CD4-positive, alpha-beta T cell treated with Interleukin-10 for 1 hour (primary cell): ENCODE results near the gene TNFRSF21.
"Not testable (repeated sequence)": the region's sequence is repeated elsewhere in the genome, so short reads cannot be mapped to it uniquely, and the experiment has no call there.

Experiments used
- DNase-seq: peaks from one replicate; pipeline ENCODE4 v3.0.0-alpha.2; 2020

TNFRSF21 gene

DNA sequence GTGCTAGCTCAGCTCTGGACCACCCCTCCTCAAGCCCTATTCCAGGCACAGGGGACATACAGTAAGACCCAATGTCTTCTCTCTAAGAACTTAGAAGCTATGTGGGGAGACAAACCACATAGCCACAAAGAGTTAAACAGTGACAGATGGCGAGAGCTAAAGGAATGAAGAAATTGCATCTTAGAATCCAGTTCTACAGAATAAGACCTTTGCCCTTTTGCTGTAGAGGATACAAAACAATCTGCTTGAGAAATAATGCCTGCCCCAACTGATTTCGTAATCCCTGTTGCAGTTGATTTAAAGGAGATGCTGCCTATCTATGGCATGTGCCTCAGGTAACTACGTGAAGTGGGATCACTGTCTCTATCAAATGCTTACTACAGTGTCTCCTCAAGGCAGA, 31.2 kb downstream of the TNFRSF21 start:
- DNase-seq: no peak

DNA sequence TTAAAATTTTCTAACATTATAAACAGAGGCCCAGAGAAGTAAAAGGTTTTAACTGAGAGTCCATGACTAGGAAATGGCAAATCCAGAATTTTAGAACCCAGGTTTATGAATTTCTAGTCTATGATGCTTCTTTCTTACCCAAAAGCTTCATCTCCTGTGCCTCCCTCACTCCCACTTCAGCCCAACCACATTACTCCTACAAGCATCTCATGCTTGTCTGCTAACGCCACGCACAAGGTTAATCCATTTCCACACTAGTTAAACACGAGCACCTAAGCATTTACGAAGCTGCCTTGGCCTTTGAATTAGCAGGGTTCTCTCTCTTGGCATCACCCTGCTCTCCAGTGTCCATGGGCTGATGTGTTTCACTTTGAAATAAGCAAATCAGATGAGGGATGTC, 32.0 kb downstream of the TNFRSF21 start:
- DNase-seq: no peak

DNA sequence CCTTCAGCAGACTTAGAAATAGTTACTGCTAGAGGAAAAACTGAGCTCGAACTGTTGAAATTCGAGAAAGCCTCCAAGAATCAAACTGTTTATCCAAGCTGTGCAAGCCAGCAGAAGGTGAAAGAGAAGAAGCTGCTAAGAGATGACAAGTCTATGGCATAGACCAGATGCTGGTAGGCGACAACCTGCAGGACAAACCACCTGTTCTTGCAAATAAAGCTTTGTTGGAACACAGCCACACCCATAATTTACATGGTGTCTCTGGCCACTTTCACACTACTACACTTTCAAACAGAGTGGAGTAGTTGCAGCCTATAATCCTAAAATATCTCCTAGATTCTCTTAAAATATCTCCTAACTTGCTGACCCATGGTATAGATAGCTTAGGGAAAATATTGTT, 33.3 kb downstream of the TNFRSF21 start:
- DNase-seq: no peak

DNA sequence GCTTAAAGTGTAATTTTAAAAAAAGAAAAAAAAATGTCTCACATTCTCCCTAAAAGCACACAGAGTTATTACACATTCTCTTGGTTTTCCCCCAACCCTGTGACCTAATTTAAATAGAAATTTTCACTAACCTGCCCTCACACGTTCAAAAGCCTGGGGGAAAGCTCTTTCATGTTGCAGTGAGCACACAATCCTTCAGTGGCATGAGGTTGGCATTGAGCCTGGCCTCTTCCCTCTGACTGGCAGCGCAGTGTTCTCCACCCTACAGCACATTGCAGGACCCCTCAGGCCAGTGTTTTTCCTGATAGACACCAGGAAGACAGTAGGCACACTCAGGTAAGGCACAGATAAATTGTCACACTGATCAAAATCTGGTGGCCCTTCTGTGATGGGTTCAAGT, 34.1 kb downstream of the TNFRSF21 start:
- DNase-seq: no peak

DNA sequence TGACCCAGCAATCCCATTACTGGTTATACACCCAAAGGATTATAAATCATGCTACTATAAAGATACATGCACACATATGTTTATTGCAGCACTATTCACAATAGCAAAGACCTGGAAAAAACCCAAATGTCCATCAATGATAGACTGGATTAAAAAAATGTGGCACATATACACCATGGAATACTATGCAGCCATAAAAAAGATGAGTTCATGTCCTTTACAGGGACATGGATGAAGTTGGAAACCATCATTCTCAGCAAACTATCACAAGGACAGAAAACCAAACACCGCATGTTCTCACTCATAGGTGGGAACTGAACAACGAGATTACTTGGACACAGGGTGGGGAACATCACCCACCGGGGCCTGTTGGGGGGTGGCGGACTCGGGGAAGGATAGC, 34.6 kb downstream of the TNFRSF21 start:
- DNase-seq: not testable (repeated sequence)

DNA sequence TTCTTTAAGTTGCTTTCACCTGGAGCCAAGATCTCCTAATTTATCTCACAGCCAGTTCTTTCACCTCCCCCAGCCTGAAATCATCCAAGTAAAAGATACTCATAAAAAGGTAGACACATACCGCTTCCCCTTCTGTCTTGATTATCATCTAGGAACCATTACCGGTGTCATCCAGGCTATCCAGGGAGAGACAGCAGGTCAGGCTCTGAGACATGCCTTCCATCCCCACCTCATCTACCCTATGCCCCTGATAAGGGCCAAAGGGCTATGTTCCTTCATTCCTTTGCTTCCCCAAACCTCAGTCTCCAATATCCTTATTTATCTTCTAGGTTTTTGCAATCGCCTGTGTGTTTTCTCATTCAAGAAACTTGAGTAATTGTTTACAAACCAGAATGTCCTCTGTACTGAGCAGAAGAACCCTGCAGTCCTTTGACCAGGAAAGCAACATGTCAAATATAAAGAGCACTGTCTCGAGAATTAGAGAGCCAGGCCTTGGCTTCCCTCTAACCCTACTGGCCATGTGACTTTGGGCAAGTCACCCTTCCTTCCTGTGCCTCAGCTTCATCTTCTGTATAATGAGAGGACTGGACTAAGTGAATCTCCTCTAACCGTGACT, 41.0 kb downstream of the TNFRSF21 start:
- DNase-seq: no peak

DNA sequence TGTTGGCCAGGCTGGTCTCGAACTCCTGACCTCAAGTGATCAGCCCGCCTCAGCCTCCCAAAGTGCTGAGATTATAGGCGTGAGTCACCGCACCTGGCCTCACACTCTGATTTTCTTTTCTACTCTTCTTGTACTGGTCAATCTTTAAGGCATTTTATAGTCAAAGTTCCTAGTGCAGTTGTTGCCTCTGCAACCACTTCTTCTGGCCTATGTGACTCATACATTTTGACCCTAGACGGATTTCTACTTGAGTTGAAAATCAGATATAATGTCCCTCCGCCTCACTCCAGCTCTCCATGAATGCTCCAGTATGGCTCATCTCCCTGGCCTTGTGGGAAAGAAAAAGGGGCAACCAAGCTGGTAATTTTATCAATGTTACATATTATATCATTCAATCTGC, 42.4 kb downstream of the TNFRSF21 start:
- no peak for DNase-seq

DNA sequence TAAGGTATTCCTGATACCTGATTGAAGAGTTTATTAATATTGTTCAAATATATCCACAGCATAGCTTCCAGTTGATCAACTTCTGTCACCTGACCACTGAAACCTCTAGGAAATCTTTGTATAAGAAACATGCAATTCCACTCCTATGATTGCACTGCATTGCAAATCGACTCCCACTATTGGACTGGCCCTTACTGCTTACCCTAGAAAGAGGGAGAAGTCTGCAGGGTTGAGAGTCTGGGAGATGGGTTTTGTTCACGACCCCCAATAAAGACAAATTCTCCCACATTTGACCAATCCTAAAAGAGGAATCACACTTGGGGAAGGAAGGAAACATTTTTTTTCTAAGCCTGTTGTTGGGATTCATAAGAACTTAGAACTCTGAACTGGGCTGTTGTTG, 43.7 kb downstream of the TNFRSF21 start:
- no peak for DNase-seq

DNA sequence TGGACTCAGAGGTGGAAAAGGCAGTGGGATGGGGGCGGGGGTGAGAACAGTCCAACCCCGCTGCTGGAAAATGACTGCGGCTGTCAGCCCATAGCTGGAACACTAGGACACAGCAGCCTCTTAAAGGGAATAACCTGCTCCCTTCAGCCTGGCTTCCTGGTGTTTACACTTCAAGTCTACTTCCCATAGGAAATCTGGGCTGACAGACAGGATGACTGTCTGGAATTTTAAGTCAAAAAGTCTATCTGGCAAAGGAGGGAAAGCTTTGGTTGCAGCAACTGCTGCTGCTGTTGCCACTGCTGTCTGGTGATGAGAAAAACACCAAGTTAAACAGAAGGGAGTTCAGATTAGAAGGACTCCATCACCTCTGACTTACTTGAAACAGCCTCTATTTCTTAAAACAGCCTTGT, 44.9 kb downstream of the TNFRSF21 start:
- no peak for DNase-seq

DNA sequence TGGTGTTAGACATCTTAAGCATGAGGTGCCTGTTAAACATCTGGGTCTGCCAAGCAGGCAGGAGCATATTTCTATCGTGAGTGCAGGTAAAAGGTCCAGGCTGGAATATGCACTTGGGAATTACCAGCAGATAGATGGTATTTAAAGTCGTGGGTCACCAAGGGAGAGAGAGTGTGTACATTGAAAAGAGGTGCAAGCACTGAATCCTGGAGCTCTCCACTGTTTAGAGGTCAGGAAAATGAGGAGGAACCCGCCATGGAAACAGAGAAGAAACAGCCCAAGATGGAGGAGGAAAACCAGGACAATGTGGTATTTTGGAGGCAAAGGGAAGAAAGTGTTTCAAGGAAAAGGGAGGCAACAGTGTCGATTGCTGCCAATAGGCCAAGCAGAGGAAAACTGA, 46.4 kb downstream of the TNFRSF21 start:
- DNase-seq: no peak

DNA sequence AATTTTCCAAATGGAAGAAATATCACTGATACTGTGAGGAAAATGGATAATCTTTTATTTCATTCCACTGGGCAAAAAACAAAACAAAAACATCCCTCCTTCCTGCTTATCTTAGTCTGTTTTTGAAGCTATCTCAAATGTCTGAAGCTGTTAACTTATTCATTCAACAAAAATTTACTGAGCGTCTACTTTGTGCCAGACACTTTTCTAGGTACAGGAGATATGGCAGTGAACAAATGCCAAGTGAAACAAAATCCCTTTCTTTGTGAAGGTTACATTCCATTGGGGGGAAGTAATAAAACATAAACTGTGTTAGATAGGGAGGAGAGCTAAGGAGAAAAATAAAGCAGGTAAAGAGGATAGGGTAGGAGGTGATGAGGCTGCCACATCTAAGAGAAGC, 47.5 kb downstream of the TNFRSF21 start:
- no peak for DNase-seq

DNA sequence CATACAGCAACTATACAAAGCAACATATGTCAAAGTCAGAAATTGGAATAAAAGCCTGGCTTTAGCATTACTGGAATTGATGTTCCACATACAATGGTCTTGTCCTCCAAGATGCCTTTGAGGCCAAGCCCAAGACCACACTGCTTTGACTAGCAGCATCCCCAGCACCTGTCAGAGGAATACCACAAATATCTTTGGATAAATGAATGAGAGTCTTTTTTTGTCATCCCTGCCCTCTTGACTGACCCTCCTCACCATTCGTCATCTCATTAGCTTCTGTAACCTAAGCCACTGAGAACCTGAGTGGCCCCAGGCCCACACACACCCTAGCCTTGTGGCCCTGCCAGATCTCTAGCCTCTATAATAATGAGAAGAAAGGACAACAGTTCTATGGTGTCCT, 48.5 kb downstream of the TNFRSF21 start:
- DNase-seq: no peak

DNA sequence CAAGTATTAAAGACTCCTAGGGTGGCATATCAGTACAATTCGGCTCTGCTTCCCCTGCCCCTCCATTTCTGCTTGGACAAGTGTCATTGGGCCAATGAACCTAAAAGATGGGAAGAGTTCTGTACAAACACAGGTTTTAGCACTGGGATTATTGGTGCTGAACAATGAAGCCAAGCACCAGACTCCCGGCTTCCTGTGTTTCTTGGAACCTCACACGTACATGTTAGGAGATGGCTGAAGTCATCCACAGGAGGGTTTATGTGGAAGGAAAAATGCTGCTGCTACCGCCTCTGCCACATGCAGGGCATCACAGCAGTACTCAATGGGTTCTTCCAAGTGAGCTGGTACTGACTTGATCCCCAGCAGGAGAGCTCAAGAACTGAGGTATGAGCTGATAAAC, 49.7 kb downstream of the TNFRSF21 start:
- no peak for DNase-seq

DNA sequence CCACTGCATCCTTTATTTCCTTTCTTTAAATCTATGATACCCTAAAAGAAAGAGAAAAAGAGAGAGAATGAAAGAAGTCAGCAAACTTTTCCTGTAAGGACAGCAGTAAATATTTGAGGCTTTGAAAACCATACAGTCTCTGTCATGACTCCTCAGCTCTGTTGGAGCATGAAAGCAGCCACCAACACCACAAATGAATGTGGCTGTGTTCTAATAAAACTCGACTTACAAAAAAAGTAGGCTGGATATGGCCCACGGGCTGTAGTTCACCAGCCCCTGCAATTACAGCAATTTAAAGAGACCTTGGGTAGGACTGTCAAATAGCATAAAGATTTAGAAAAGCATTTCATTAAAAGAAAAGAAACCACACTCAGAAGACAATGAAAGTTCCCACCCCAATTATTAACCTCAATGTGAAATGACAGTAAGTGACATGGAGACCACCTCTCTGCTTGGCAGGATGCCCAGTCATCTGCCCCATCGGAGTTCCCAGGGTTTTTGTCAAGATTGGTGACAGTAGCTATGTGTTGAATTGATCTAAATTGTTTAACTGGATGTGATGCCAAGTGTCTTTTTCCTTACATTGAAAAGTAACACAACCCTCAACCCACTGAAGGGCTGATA, 50.9 kb downstream of the TNFRSF21 start:
- DNase-seq: no peak

DNA sequence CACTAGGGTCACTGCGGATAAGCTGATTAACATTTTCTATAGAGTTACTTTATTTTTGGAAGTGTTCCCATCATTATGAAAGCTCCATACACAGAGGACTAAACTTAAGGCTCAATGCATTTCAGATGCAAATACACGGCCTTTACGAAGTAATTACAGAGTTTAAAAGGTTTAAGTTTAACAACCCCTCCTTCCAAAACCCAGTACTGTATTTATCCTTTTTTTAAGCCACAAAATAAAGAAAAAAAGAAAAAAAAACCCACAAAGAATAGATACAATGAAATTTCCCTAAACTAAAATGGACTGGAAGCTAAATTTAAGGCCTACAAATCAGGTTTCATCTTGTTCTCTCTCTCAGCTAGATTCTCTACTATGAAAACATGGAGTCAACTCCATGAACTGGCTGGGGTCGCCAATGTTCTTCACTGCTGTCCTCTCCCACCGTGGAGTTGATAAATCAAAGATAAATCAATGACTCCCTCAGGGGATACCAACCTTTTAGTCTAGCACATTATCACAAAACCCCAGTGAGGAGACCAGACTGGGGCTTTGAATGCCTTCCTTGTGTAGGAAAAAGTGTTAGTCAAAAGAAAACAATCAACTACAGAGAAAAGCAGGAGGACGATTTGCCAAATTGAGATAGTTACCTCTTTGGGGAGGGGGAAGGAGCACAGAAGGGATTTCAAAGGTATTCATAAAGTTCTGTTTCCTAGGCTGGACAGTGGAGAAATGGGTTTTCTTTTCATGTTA, 52.5 kb downstream of the TNFRSF21 start:
- DNase-seq: no peak

DNA sequence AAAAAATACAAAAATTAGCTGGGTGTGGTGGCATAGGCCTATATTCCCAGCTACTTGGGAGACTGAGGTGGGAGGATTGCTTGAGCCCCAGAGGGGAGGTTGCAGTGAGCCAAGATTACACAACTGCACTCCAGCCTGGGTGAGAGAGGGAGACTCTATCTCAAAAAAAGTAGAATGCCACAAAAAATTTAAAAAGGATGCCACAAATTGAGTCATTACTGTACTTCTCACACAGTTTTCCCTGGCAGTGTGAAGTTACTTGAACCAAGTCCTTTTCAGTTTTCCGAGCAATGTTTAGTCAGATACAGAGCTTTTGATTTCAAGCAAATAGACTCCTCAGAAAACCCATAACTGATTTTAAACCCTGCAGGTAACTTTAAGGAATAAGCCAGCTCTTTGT, 53.3 kb downstream of the TNFRSF21 start:
- no peak for DNase-seq

DNA sequence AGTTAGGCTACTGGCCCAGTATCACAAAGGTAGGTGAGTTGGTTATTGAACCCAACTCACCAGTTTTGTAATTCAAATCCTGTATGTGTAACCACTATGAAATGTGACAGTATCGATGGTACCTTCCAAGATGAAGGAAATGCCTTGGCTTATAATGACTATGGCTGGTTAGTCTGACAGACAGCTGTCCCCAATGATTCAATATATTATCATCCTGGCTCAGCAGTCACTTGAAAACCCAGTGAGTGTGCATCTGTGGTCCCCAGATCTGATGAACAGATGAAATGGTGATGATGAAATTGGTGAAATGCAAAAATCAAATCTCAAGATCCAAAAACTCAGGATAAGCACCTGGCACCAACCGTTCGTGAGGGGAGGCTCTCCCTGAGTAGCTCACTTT, 54.8 kb downstream of the TNFRSF21 start:
- DNase-seq: no peak

DNA sequence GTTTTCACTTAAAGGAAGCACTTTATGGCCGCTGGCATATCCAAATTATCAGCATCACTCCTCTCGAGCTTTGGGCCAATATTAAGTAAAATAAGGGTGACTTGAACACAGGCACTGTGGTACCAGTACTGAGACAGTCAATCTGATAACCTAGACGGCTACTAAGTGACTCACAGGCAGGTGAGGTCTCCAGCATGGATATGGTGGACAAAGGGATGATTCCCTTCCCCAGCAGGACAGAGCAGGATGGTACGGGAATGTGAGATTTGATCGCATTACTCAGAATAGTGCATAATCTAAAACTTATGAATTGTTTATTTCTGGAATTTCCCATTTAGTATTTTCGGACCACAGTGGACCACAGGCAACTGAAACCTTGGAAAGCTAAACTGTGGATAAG, 55.7 kb downstream of the TNFRSF21 start:
- DNase-seq: no peak

DNA sequence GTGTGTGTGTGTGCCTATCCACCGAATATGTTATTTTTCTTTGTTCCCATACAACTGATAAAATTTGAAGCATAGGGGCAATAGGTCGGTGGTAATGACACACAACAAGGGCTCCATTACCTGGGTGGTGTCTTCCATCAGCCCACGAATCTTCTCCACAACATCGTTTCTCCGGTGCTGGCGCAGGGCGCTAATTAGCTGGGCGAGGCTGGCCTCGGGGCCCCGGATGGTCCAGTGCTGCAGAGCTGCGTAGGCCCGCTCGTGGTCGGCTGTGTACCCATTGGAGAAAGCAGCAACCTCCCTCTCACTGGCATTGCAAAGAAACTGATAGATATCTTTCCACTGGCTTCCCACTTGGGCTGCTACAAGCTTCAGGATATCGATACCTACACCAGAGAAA, 56.6 kb downstream of the TNFRSF21 start:
- no peak for DNase-seq

DNA sequence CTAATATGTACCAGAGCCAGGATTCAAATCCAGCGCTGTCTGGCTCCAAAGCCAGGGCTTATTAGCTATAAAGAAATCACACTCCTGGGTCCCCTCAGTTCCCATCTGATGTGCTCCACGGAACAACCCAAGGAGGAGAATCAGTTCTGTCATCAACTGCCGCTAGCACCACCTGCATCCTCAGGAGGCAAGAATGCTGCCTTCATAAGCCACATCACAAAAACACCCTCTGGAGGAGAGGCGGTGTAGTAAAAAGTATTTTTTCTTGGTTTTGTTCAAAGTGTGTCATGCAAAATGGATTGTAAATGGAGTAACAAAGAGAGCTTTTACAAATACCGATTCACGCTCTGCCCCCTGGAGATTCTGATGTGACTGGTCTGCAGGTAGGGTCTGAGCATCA, 57.1 kb downstream of the TNFRSF21 start:
- no peak for DNase-seq

DNA sequence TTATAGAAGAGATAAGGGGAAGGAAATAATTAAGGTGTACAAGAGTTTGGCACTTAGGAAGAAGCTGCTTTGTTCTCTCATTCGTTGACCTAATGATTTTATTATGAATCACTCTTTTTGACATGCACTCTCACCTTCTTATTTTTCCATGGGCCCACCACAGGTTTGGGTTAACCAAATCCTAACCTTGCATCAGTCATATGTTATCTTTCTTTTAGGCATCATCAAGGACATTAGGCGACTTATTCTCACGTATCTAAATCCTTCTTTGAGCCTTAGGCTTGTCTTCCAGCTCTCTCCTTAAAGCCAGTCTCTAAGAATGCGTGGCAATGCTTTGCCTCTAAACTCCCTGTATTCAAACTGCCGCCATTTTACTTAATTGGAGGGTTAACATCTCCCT, 58.3 kb downstream of the TNFRSF21 start:
- DNase-seq: no peak

DNA sequence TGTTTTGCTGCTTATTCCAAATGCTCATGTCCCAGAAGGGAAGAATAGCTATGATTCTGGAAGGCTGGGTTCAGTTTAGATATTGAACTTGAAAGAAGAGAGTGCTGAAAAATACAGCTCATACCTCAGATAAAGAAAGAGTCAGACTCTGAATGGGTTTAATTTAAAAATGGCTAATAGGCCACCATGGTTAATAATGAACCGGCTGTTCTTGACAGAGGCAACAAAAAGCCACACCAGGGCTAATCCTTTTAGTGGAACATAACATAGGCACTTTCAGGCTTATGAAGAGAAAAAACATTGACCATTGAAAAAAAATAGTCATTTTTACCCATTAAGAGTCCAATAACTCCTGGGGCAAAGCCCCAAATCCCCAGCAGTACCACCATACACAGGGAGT, 59.4 kb downstream of the TNFRSF21 start:
- DNase-seq: no peak

DNA sequence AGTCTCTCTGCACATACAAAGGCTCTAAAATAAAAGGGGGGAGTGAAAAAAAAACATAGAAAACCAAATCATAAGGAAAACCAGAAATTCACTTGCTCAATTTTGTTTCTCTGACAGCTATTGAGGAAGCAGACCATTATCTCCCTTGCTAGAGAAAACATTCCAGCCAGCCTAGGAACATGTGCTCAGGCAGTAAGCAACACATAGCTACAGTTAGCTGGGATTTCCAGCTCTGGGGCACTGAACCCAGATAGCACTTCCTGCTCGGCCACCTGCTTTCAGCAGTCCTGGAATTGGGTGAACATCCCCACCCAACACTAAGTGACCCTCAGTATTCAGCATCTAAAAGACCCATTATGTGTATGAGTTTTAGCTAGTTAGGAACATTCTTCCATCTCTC, 61.3 kb downstream of the TNFRSF21 start:
- no peak for DNase-seq

DNA sequence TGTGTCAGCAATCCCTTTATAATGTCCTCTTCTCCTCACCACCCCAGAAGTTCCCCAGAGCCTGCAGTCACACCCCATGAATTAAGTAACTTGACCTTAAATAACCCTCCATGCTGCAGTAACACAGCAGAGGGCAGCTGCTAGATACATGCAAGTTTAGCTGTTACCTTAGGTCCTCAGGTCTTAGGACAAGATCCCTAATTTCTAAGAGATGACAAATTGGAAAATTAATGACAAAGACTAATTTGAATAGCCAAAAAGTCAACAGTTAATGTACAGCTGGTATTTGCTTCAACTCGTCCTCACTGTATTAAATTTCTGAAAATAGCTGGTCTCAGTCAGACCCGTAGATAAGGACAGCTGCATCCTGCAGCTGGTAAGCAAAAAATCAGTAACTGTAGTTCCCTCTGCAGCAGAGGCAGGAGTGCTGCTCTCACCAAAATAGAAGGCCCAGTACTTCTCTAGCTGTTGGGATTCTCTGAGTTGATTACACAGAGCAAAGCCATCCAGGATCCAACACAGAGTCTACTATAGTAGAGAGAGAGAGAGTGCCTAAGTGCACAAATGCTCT, 62.4 kb downstream of the TNFRSF21 start:
- no peak for DNase-seq
